CD14-positive monocyte (primary cell): ENCODE measurements around the gene CGREF1. TPM values are rescaled to one million over a fixed set of nuclear protein-coding genes. Genes with fewer than 3 reads are reported as not detected.

Source experiments
- DNase-seq, 3 donors: peaks; one replicate each; pipeline ENCODE4 v3.0.0-alpha.2; 2011 to 2022
- H2AFZ ChIP-seq: 2 replicates; pipeline ENCODE4 v1.6.0; 2012; ENCODE audit warnings: mild to moderate bottlenecking, low read depth, low read length, inconsistent platforms; ENCODE audit not compliant: insufficient read depth, poor library complexity, severe bottlenecking
- H3K27ac ChIP-seq, 2 donors: 1 replicate in 1 of 2; 2 replicates in 1 of 2; pipeline ENCODE4 v1.5.1; 2012 to 2013; ENCODE audit warnings: low read length in 2 of 2, control low read depth in 1 of 2, inconsistent platforms in 1 of 2, low read depth in 1 of 2, mild to moderate bottlenecking in 1 of 2
- H3K27me3 ChIP-seq, 2 donors: one replicate each; pipeline versions ENCODE4 v1.6.0 to v1.6.1; 2011 to 2013; ENCODE audit warnings: low read length in 2 of 2; ENCODE audit not compliant: control insufficient read depth in 2 of 2, insufficient read depth in 2 of 2
- H3K36me3 ChIP-seq, 2 donors: replicated peaks in 1 of 2; 1 replicate in 1 of 2; 2 replicates in 1 of 2; pipeline versions ENCODE4 v1.5.1 to v1.6.1; 2012 to 2013; ENCODE audit warnings: low read length in 2 of 2, control low read depth in 1 of 2, inconsistent platforms in 1 of 2, mild to moderate bottlenecking in 1 of 2; ENCODE audit not compliant: insufficient read depth in 2 of 2, control insufficient read depth in 1 of 2
- H3K4me1 ChIP-seq, 2 donors: 1 replicate in 1 of 2; 2 replicates in 1 of 2; pipeline versions ENCODE4 v1.5.1 to v1.6.1; 2012 to 2013; ENCODE audit warnings: low read length in 2 of 2, control low read depth in 1 of 2, inconsistent platforms in 1 of 2, mild to moderate bottlenecking in 1 of 2, moderate library complexity in 1 of 2; ENCODE audit not compliant: insufficient read depth in 2 of 2, control insufficient read depth in 1 of 2
- H3K4me2 ChIP-seq: replicated peaks from 2 replicates; pipeline ENCODE3; 2012; ENCODE audit warnings: low read length, moderate library complexity, mild to moderate bottlenecking; ENCODE audit not compliant: poor library complexity, severe bottlenecking; ENCODE audit errors: extremely low read depth
- H3K4me3 ChIP-seq, 3 experiments: fragments of 200-600 bp in 1 of 3; sonication (generic) in 1 of 3; replicated peaks in 1 of 3; 1 replicate in 2 of 3; 2 replicates in 1 of 3; pipeline ENCODE4 v1.5.1; 2011 to 2013; ENCODE audit warnings: low read length in 3 of 3, mild to moderate bottlenecking in 3 of 3, control low read depth in 2 of 3, low read depth in 2 of 3, inconsistent platforms in 1 of 3, moderate library complexity in 1 of 3
- H3K79me2 ChIP-seq: 2 replicates; pipeline ENCODE4 v1.6.0; 2012; ENCODE audit warnings: mild to moderate bottlenecking, control low read depth, inconsistent platforms, low read length, moderate library complexity; ENCODE audit not compliant: insufficient read depth
- H3K9ac ChIP-seq: 2 replicates; pipeline ENCODE4 v1.6.0; 2017; ENCODE audit warnings: low read length, mild to moderate bottlenecking; ENCODE audit not compliant: insufficient read depth, poor library complexity, severe bottlenecking
- H3K9me3 ChIP-seq, 2 donors: replicated peaks in 1 of 2; 1 replicate in 1 of 2; 2 replicates in 1 of 2; pipeline versions ENCODE4 v1.5.1 to v1.6.1; 2012 to 2013; ENCODE audit warnings: low read length in 2 of 2, control low read depth in 1 of 2; ENCODE audit not compliant: control insufficient read depth in 1 of 2, insufficient read depth in 1 of 2
- H4K20me1 ChIP-seq: 2 replicates; pipeline ENCODE4 v1.6.0; 2012; ENCODE audit warnings: mild to moderate bottlenecking, low read length, control low read depth, moderate library complexity; ENCODE audit not compliant: insufficient read depth
- H3K27ac Mint-ChIP-seq, 7 donors: one replicate each; pipeline ENCODE4 v1.8.0; 2020; ENCODE audit warnings: mild to moderate bottlenecking in 7 of 7, mixed read lengths in 7 of 7, moderate library complexity in 6 of 7, inconsistent platforms in 2 of 7
- H3K27me3 Mint-ChIP-seq, 3 donors: one replicate each; pipeline ENCODE4 v1.8.0; 2021 to 2022; ENCODE audit warnings: low read depth in 3 of 3, mild to moderate bottlenecking in 3 of 3, mixed read lengths in 3 of 3, moderate library complexity in 3 of 3, inconsistent platforms in 1 of 3
- H3K36me3 Mint-ChIP-seq, 2 donors: one replicate each; pipeline ENCODE4 v1.8.0; 2020; ENCODE audit warnings: mixed read lengths in 2 of 2, inconsistent platforms in 1 of 2, mild to moderate bottlenecking in 1 of 2
- H3K4me1 Mint-ChIP-seq: one replicate; pipeline ENCODE4 v1.8.0; 2020; ENCODE audit warnings: mild to moderate bottlenecking, mixed read lengths
- H3K4me3 Mint-ChIP-seq, 2 donors: one replicate each; pipeline ENCODE4 v1.8.0; 2020; ENCODE audit warnings: mild to moderate bottlenecking in 2 of 2, mixed read lengths in 2 of 2, moderate library complexity in 1 of 2
- H3K9me3 Mint-ChIP-seq, 7 donors: one replicate each; pipeline ENCODE4 v1.8.0; 2020 to 2022; ENCODE audit warnings: mixed read lengths in 7 of 7, mild to moderate bottlenecking in 6 of 7, moderate library complexity in 6 of 7, inconsistent platforms in 2 of 7
- WGBS: methylation state at CpG from one replicate; pipeline ENCODE4 v1.1.5; 2013; ENCODE audit warnings: missing lambda C conversion rate; ENCODE audit not compliant: insufficient coverage; 5-methylcytosine and 5-hydroxymethylcytosine counted together
- intact Hi-C, 2 donors: fragments of 100-400 bp; cut with micrococcal nuclease; formaldehyde crosslinking; loops; one replicate each; pipeline versions ENCODE4 v1.15.0 to v1.15.1; 2023
- polyA plus RNA-seq, 3 donors: library from polyadenylated mRNA; depleted of rRNA in 1 of 3; unstranded in 2 of 3; stranded (reverse) in 1 of 3; fragments of 300-500 nt in 2 of 3; fragments of >200 nt in 1 of 3; fragmentation: Illumina TruSeq in 2 of 3; gene quantifications; 1 replicate in 2 of 3; 2 replicates in 1 of 3; pipeline ENCODE4 v1.2.3, GENCODE V29; 2012 to 2021
- TF ChIP-seq, protein P1 (sequence below): fragments of 200-600 bp; IDR thresholded peaks from one replicate; pipeline ENCODE4 v1.8.0; 2022; ENCODE audit warnings: antibody characterized with exemption, mild to moderate bottlenecking

Gene CGREF1
- polyA plus RNA-seq, 3 donors, result not detected

DNA sequence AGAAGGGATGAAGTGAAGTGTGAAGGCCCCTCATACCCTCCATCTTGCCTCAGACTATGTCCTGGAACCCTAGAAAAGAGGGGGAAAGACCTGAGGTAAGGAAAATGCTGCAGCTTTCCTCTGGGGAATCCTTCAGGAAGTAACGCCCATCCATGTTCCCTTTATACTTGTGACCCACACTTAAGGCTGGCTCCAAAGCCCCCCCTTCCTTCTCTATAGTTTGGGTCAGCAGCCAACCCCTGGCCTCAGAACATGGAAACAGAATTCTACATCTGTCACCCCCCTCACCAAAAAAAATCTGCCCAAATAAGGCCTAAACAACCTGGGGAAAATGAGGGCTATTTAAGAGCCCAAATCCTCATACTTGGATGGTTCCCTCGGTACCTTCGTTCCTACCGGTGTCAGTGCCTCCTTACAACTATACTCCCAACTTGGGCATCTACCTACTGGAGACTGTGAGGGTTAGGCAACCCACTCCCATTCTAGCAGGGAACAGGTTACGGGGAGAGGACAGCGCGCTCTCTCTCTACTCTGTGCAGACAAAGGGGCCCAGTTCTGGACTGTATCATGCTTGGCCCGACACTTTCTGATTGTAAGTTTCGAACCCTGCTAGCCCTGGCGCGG is 48.2 kb downstream of the CGREF1 start:
- Mint-ChIP-seq H3K4me3 (peak overlapping the region; percentile 94 to 95), H3K4me1 (peaks cover 51% of the 10 kb centered on the region), H3K27ac (peak overlapping the region; percentile 92 to 98 (median 96)), H3K36me3 (peaks cover 34 to 35% of the 10 kb centered on the region in 2 donors), H3K27me3 (no peaks in the 10 kb centered on the region), H3K9me3 (peaks cover 0 to 2% (median 0%) of the 10 kb centered on the region in 7 donors)
- Histone ChIP-seq H4K20me1 (peaks cover 15% of the 10 kb centered on the region), H3K36me3 (peaks cover 21 to 44% of the 10 kb centered on the region in 2 donors), H3K4me2 (peak overlapping the region; percentile 89), H3K9me3 (no peaks in the 10 kb centered on the region), H3K27me3 (no peaks in the 10 kb centered on the region), H3K79me2 (peaks cover 24% of the 10 kb centered on the region), H3K27ac (peak overlapping the region; percentile 86 to 96), H3K4me3 (peak overlapping the region; percentile 91 to 97 (median 95)), H3K9ac (peak overlapping the region; percentile 91), H3K4me1 (peaks cover 39 to 47% of the 10 kb centered on the region in 2 donors), H2AFZ (peak overlapping the region; percentile 96)
- WGBS, result 1% methylated on average over 8 of the region's 11 CpGs
- intact Hi-C loops, result loop anchor here (5.0 kb wide), 1 partner anchor 38 kb away; the partner anchor contains the start of gene TMEM214 (in 2 of the 2)
- TF ChIP-seq, protein P1, sequence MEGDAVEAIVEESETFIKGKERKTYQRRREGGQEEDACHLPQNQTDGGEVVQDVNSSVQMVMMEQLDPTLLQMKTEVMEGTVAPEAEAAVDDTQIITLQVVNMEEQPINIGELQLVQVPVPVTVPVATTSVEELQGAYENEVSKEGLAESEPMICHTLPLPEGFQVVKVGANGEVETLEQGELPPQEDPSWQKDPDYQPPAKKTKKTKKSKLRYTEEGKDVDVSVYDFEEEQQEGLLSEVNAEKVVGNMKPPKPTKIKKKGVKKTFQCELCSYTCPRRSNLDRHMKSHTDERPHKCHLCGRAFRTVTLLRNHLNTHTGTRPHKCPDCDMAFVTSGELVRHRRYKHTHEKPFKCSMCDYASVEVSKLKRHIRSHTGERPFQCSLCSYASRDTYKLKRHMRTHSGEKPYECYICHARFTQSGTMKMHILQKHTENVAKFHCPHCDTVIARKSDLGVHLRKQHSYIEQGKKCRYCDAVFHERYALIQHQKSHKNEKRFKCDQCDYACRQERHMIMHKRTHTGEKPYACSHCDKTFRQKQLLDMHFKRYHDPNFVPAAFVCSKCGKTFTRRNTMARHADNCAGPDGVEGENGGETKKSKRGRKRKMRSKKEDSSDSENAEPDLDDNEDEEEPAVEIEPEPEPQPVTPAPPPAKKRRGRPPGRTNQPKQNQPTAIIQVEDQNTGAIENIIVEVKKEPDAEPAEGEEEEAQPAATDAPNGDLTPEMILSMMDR, result no peak
- DNase-seq, result no peak

DNA sequence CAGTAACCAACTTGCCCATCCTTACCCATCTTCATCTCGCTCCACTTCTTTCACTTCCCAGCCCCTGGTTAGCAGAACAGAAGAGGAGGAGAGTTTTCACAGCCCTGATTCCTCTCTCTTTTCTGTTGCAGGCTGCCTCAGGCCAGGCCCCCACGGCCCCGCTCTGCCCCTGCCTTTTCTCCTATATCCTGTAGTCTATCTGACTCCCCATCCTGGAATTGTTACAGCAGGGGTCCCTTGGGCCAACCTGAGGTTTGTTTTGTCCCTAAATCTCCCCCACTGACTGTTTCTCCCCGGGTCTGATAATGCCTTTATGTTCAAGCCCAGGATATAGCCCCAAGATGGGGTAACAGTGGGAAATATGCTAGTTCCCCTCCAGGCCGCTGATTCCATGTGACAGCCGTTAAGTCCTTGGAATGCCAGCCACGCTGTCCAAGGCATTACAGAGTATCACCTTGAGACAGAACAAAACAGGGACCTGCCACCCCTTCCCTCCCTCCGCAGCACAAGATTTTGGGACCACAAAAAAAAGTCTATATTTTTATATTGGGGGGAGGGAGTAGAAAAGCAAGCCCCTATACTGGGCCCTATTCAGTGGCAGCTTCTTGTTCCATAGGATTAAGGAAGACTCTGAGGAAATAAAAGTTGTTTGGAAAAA is 48.8 kb downstream of the CGREF1 start:
- Histone ChIP-seq H3K4me2 (peak overlapping the region; percentile 89), H3K27ac (peak overlapping the region in 1 of 2 donors; percentile 96), H3K9ac (no peak overlapping the region), H3K4me3 (peak overlapping the region in 1 of 3 experiments; percentile 97), H3K27me3 (no peaks in the 10 kb centered on the region), H4K20me1 (peaks cover 15% of the 10 kb centered on the region), H3K36me3 (peaks cover 21 to 51% of the 10 kb centered on the region in 2 donors), H3K4me1 (peaks cover 32 to 41% of the 10 kb centered on the region in 2 donors), H2AFZ (no peak overlapping the region), H3K9me3 (no peaks in the 10 kb centered on the region), H3K79me2 (peaks cover 24% of the 10 kb centered on the region)
- 83% methylated on average over 2 of the region's 8 CpGs for WGBS
- DNase-seq, result no peak
- intact Hi-C loops, result loop anchor here (5.0 kb wide), 1 partner anchor 38 kb away; the partner anchor contains the start of gene TMEM214 (in 2 of the 2)
- Mint-ChIP-seq H3K27ac (peak overlapping the region in 6 of 7 donors; percentile 50 to 98 (median 75)), H3K4me3 (no peak overlapping the region), H3K9me3 (peaks cover 0 to under 1% (median 0%) of the 10 kb centered on the region in 7 donors), H3K27me3 (no peaks in the 10 kb centered on the region), H3K36me3 (peaks cover 36 to 42% of the 10 kb centered on the region in 2 donors), H3K4me1 (peaks cover 44% of the 10 kb centered on the region)
- TF ChIP-seq, protein P1, result no peak
